Aorta (tissue), 5 donors: ENCODE data around the gene ECHS1. TPM values are rescaled to one million over a fixed set of nuclear protein-coding genes. Genes with fewer than 3 reads are reported as not detected.

ENCODE experiments used
- ATAC-seq: fragments of 200-7000 bp; cut with Tn5 transposase; one replicate; pipeline ENCODE4 v1.9.1; 2022; ENCODE audit warnings: moderate library complexity; ENCODE audit not compliant: low FRiP score
- DNase-seq, 2 donors: peaks; one replicate each; pipeline ENCODE4 v3.0.0-alpha.2; 2020
- H3K27ac ChIP-seq, 2 donors: one replicate each; pipeline ENCODE4 v1.5.1; 2013; ENCODE audit warnings: low read length in 2 of 2, mild to moderate bottlenecking in 2 of 2, moderate library complexity in 2 of 2, control low read depth in 1 of 2, inconsistent platforms in 1 of 2, low read depth in 1 of 2
- H3K27me3 ChIP-seq, 2 donors: one replicate each; pipeline ENCODE4 v1.6.1; 2013; ENCODE audit warnings: control low read depth in 1 of 2, low read length in 1 of 2, mild to moderate bottlenecking in 1 of 2, moderate library complexity in 1 of 2; ENCODE audit not compliant: insufficient read depth in 2 of 2, control insufficient read depth in 1 of 2
- H3K36me3 ChIP-seq, 2 donors: one replicate each; pipeline ENCODE4 v1.6.1; 2013; ENCODE audit warnings: control low read depth in 1 of 2, low read length in 1 of 2, mild to moderate bottlenecking in 1 of 2; ENCODE audit not compliant: insufficient read depth in 2 of 2, control insufficient read depth in 1 of 2
- H3K4me1 ChIP-seq, 2 donors: one replicate each; pipeline ENCODE4 v1.6.1; 2013; ENCODE audit warnings: low read length in 2 of 2, control low read depth in 1 of 2, mild to moderate bottlenecking in 1 of 2, moderate library complexity in 1 of 2; ENCODE audit not compliant: insufficient read depth in 2 of 2, control insufficient read depth in 1 of 2
- H3K4me3 ChIP-seq, 2 donors: one replicate each; pipeline ENCODE4 v1.5.1; 2013; ENCODE audit warnings: low read length in 2 of 2, control low read depth in 1 of 2, mild to moderate bottlenecking in 1 of 2
- H3K9me3 ChIP-seq: one replicate; pipeline ENCODE4 v1.6.1; 2013; ENCODE audit warnings: mild to moderate bottlenecking, low read length; ENCODE audit not compliant: control insufficient read depth
- WGBS, 2 donors: extraction: QIAGEN DNeasy Blood & Tissue Kit; methylation state at CpG; one replicate each; pipeline ENCODE4 v1.1.7; 2013; 5-methylcytosine and 5-hydroxymethylcytosine counted together
- intact Hi-C, 2 donors: fragments of 100-400 bp; cut with DNase I; formaldehyde crosslinking; loops; one replicate each; pipeline versions ENCODE4 v1.14.2 to v1.15.0; 2022
- polyA plus RNA-seq, 2 donors: library from polyadenylated mRNA; stranded (reverse); fragments of 200-250 nt; gene quantifications; one replicate each; pipeline ENCODE4 v1.2.3, GENCODE V29; 2013
- total RNA-seq, 2 donors: library from RNA; stranded (reverse); fragmentation: NEBNext Ultra II Directional; extraction: Animal tissue kit (Norgen Biotek cat#: 25700); gene quantifications; one replicate each; pipeline ENCODE4 v1.2.1, GENCODE V29; 2021
- donor health status: healthy with polysubstance abuse.
- donor health status: Bipolar disorder and iron deficiency.
- donor health status: DM: no; HTN: no; CAD: no.
- donor health status: DM: no; HTN: no; CAD: no.
- donor health status: DM: yes; HTN: yes; CAD: no.

ECHS1 gene
- total and polyA plus RNA-seq, 4 donors = 34.3 to 93.7 (median 52.5) TPM

DNA sequence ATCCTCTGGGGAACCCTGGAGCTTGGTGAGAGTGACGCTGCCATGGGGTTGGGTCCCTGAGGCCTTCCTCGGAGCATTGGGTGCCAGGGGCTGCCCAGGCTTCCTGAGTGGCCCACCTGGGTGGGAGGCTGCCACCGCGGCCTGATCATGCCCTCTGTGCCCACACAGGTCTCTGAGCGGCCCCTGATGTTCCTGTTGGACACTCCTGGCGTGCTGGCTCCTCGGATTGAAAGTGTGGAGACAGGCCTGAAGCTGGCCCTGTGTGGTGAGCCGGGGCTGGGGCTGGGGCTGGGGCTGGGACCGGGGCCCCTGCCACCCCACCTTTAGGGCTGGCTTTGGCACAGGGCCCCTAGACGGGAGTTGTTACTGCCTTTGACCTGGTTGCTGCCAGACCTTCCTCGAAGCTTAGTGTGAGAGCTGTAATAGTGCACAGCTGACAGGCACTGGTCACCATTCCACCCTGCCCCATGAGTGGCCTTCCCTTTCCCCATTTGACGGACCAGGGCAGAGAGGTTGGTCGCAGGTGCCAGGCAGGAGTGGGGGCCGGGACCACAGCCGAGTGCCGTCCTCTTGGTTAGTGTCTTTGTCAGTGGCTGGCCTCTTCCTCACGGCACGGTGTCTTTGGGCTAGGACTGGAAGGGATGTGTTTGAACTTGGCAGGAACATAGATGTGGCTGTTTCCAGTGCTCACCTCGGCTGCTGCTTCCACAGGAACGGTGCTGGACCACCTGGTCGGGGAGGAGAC lies 29.0 kb upstream of the ECHS1 start:
- intact Hi-C loops = no loop called here
- Histone ChIP-seq H3K4me3 (no peak overlapping the region), H3K36me3 (peaks cover 0 to 3% of the 10 kb centered on the region in 2 donors)

GRCh38 chr10:133401500-133401899 lies 28.3 kb upstream of the ECHS1 start:
- intact Hi-C loops = no loop called here
- H3K9me3 ChIP-seq = no peaks in the 10 kb centered on the region
- no peaks in the 10 kb centered on the region for H3K27me3 ChIP-seq
- ATAC-seq (peak; percentile 11), DNase-seq (peak in 1 of 2 donors; percentile 70)
- WGBS, 2 donors = 94 to 95% methylated on average over 12 of the region's 12 CpGs
- no peak overlapping the region for H3K4me3 ChIP-seq
- no peak overlapping the region for H3K27ac ChIP-seq
- H3K36me3 ChIP-seq = peaks cover 0 to 3% of the 10 kb centered on the region in 2 donors
- no peaks in the 10 kb centered on the region for H3K4me1 ChIP-seq

More for the DNA sequence above, 29.0 kb upstream of the ECHS1 start:
- no peaks in the 10 kb centered on the region for H3K9me3 ChIP-seq
- DNase-seq (peak in 1 of 2 donors; percentile 53), ATAC-seq (peak; percentile 26)
- no peak overlapping the region for H3K27ac ChIP-seq
- no peaks in the 10 kb centered on the region for H3K4me1 ChIP-seq
- no peaks in the 10 kb centered on the region for H3K27me3 ChIP-seq
- 97 to 98% methylated on average over 21 of the region's 21 CpGs for WGBS, 2 donors

GRCh38 chr10:133400624-133401424 lies 27.7 kb upstream of the ECHS1 start:
- no peaks in the 10 kb centered on the region for H3K9me3 ChIP-seq
- H3K4me1 ChIP-seq = no peaks in the 10 kb centered on the region
- H3K27ac ChIP-seq = no peak overlapping the region
- H3K27me3 ChIP-seq = no peaks in the 10 kb centered on the region
- H3K36me3 ChIP-seq = peaks cover 0 to 3% of the 10 kb centered on the region in 2 donors
- no peak for ATAC-seq
- intact Hi-C loops = no loop called here
- H3K4me3 ChIP-seq = no peak overlapping the region
- WGBS, 2 donors = 89 to 90% methylated on average over 10 of the region's 10 CpGs
- DNase-seq = peak in 1 of 2 donors; percentile 50

DNA sequence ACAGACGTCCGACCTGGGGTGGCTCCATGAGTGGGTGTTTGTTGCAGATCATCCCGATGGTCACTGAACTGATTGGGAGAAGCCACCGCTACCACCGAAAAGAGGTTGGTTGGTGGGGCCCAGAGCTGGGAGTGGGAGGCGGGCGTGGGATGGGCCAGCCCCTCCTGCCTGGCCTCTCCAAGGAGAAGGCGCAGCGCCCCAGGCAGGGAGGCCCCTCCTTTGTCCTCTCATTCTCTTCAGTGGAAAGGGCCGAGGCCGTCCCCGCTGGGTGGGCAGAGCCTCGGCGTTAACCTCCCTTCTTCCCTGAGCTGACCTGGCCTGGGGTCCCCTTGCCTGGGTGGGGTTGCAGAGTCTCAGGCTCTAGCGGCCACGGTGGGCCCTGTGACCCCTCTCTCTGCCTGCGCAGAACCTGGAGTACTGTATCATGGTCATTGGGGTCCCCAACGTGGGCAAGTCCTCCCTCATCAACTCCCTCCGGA lies 26.0 kb upstream of the ECHS1 start:
- ATAC-seq (no peak), DNase-seq (peak in 1 of 2 donors; percentile 63)
- Histone ChIP-seq H3K4me3 (no peak overlapping the region), H3K9me3 (no peaks in the 10 kb centered on the region), H3K27ac (no peak overlapping the region), H3K4me1 (no peaks in the 10 kb centered on the region), H3K27me3 (no peaks in the 10 kb centered on the region), H3K36me3 (peaks cover 0 to 3% of the 10 kb centered on the region in 2 donors)
- intact Hi-C loops = no loop called here
- 95 to 97% methylated on average over 19 of the region's 19 CpGs for WGBS, 2 donors

GRCh38 chr10:133397938-133398337 lies 24.8 kb upstream of the ECHS1 start:
- intact Hi-C loops = no loop called here
- no peaks in the 10 kb centered on the region for H3K27me3 ChIP-seq
- whole genome bisulfite sequencing, 2 donors = 95 to 97% methylated on average over 7 of the region's 7 CpGs
- H3K4me3 ChIP-seq = no peak overlapping the region
- no peak overlapping the region for H3K27ac ChIP-seq
- no peaks in the 10 kb centered on the region for H3K9me3 ChIP-seq
- H3K4me1 ChIP-seq = no peaks in the 10 kb centered on the region
- ATAC-seq (no peak), DNase-seq (peak in 1 of 2 donors; percentile 20)
- H3K36me3 ChIP-seq = peaks cover 0 to 1% of the 10 kb centered on the region in 2 donors

DNA sequence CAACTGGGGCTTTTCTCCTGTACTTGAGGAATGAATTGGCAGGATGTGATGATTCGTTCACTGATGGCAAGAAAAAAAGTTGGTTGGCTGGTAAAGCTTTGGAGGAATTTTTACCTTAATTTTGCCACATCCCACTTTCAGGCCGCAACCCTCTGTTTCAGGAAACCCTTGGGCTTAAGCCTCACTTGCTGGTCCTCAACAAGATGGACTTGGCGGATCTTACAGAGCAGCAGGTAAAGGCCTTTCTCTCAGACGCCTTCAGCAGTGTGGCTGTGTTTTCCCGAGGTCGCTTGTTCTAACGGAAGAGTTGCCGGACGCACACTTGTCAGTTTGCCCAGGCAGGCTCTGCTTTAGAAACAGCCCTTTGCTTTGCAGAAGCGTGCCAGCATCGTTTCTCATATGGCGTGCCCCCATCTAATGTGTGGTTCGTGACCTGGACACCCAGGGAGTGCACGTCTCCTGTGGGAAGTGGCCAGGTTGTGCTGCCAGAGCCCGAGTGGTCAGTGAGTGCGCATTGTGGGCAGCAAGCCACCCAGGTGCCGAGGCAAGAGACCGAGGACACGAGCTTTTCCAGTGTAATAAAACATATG lies 23.0 kb upstream of the ECHS1 start:
- Histone ChIP-seq H3K4me1 (no peaks in the 10 kb centered on the region), H3K27me3 (no peaks in the 10 kb centered on the region), H3K9me3 (no peaks in the 10 kb centered on the region), H3K4me3 (no peak overlapping the region), H3K36me3 (no peaks in the 10 kb centered on the region), H3K27ac (no peak overlapping the region)
- peak in 1 of 2 donors; percentile 68 for DNase-seq
- ATAC-seq = no peak
- intact Hi-C loops = no loop called here
- WGBS, 2 donors = 91 to 92% methylated on average over 19 of the region's 19 CpGs

- ATAC-seq (no peak), DNase-seq (peak in 1 of 2 donors; percentile 54)
- H3K36me3 ChIP-seq = no peaks in the 10 kb centered on the region
- no peaks in the 10 kb centered on the region for H3K9me3 ChIP-seq
- H3K27ac ChIP-seq = peak overlapping the region in 1 of 2 donors; percentile 6
- WGBS, 2 donors = 31% methylated on average over 21 of the region's 21 CpGs
- peak overlapping the region; percentile 79 to 86 for H3K4me3 ChIP-seq
- intact Hi-C loops = no loop called here
- H3K27me3 ChIP-seq = no peaks in the 10 kb centered on the region
- H3K4me1 ChIP-seq = no peaks in the 10 kb centered on the region
These were observed 21.7 kb upstream of the ECHS1 start for GRCh38 chr10:133394801-133395221.

GRCh38 chr10:133394064-133394663 lies 21.0 kb upstream of the ECHS1 start, which contains the start of gene MTG1:
TSS of gene MTG1 (plus strand) at chr10:133394157. CDS start at chr10:133394221, 64 bp downstream.
- no peaks in the 10 kb centered on the region for H3K9me3 ChIP-seq
- ATAC-seq (peak; percentile 97), DNase-seq (peak; percentile 96 to 99)
- intact Hi-C loops = no loop called here
- peak within 1 kb of the TSS in 1 of 2 donors; percentile 58 for H3K27ac ChIP-seq
- H3K36me3 ChIP-seq = no peaks in the 10 kb centered on the region
- H3K27me3 ChIP-seq = no peaks in the 10 kb centered on the region
- WGBS, 2 donors = 0 to 1% methylated on average over 69 of the region's 69 CpGs
- H3K4me1 ChIP-seq = no peaks in the 10 kb centered on the region
- peak within 1 kb of the TSS; percentile 79 to 86 for H3K4me3 ChIP-seq
